Measurements from ENCODE around the gene ALPL.
A peak's percentile ranks its signal among the peaks of the same experiment; 100 is the strongest.

Gene ALPL

GRCh38 chr1:21530368-21531016, 21.3 kb downstream of the ALPL start:
- no peak for TF ChIP-seq CTCF (IDR thresholded peaks at IDR 0.05)

GRCh38 chr1:21531241-21531640, 22.0 kb downstream of the ALPL start:
- TF ChIP-seq CTCF (IDR thresholded peaks at IDR 0.05), result no peak

- TF ChIP-seq CTCF (IDR thresholded peaks at IDR 0.05), result no peak
Observed at GRCh38 chr1:21532496-21532895, 23.3 kb downstream of the ALPL start.

- TF ChIP-seq CTCF (IDR thresholded peaks at IDR 0.05), result no peak
Observed at GRCh38 chr1:21532992-21533534, 23.8 kb downstream of the ALPL start.

- TF ChIP-seq CTCF (IDR thresholded peaks at IDR 0.05), result no peak
Observed at GRCh38 chr1:21534146-21534545, 24.9 kb downstream of the ALPL start.

- peak; percentile 49 for TF ChIP-seq CTCF (IDR thresholded peaks at IDR 0.05)
Observed at GRCh38 chr1:21534674-21535378, 25.6 kb downstream of the ALPL start.

GRCh38 chr1:21536218-21536617, 27.0 kb downstream of the ALPL start:
- no peak for TF ChIP-seq CTCF (IDR thresholded peaks at IDR 0.05)

Measured in LNCAP (cell line).